B cell (primary cell): ENCODE data around the gene MYH14. TPM values are rescaled to one million over a fixed set of nuclear protein-coding genes. Genes with fewer than 3 reads are reported as not detected.

Experiments
- ATAC-seq: fragments of 200-7000 bp; cut with Tn5 transposase; one replicate; pipeline ENCODE4 v1.10.0; 2021; ENCODE audit warnings: low read depth, mild to moderate bottlenecking, moderate number of reproducible peaks, moderate library complexity
- CTCF ChIA-PET: fragments of 350-600 bp; sonication (Branson Sonifier 250); formaldehyde crosslinking; loops from one replicate; lab custom pipeline; 2021; ENCODE audit warnings: antibody characterized with exemption, inconsistent platforms; lab: Charles Lee
- POLR2A ChIA-PET: fragments of 350-600 bp; sonication (Branson Sonifier 250); formaldehyde crosslinking; loops from one replicate; lab custom pipeline; 2021; ENCODE audit warnings: antibody characterized with exemption; lab: Charles Lee
- DNase-seq: peaks from one replicate; pipeline ENCODE4 v3.0.0; 2013
- H2AFZ ChIP-seq: 2 replicates; pipeline ENCODE4 v1.6.1; 2012; ENCODE audit warnings: mild to moderate bottlenecking, low read depth, low read length; ENCODE audit not compliant: insufficient read depth, poor library complexity, severe bottlenecking
- H3K27ac ChIP-seq, 2 donors: 1 replicate in 1 of 2; 2 replicates in 1 of 2; pipeline ENCODE4 v1.5.1; 2012 to 2013; ENCODE audit warnings: low read length in 2 of 2, mild to moderate bottlenecking in 2 of 2, moderate library complexity in 1 of 2
- H3K27me3 ChIP-seq, 4 experiments: fragments of 200-600 bp in 1 of 4; sonication (generic) in 1 of 4; replicated peaks in 1 of 4; 1 replicate in 2 of 4; 2 replicates in 2 of 4; pipeline versions ENCODE4 v1.6.1 to v1.7.0; 2013 to 2016; ENCODE audit warnings: low read length in 3 of 4, mild to moderate bottlenecking in 2 of 4, mixed read lengths in 1 of 4, moderate library complexity in 1 of 4; ENCODE audit not compliant: insufficient read depth in 4 of 4, control insufficient read depth in 3 of 4; ENCODE audit errors: control extremely low read depth in 1 of 4
- H3K36me3 ChIP-seq, 2 experiments: replicated peaks in 1 of 2; 1 replicate in 1 of 2; 2 replicates in 1 of 2; pipeline versions ENCODE4 v1.6.1 to v1.7.1; 2013; ENCODE audit warnings: low read length in 1 of 2; ENCODE audit not compliant: insufficient read depth in 2 of 2, control insufficient read depth in 1 of 2; ENCODE audit errors: control extremely low read depth in 1 of 2, extremely low read depth in 1 of 2
- H3K4me1 ChIP-seq, 2 donors: fragments of 200-600 bp in 1 of 2; sonication (generic) in 1 of 2; 1 replicate in 1 of 2; 2 replicates in 1 of 2; pipeline versions ENCODE4 v1.5.1 to v1.6.1; 2013 to 2017; ENCODE audit warnings: low read length in 2 of 2; ENCODE audit not compliant: control insufficient read depth in 2 of 2, insufficient read depth in 2 of 2
- H3K4me2 ChIP-seq: replicated peaks from 2 replicates; pipeline ENCODE3; 2012; ENCODE audit warnings: mild to moderate bottlenecking, low read depth, low read length; ENCODE audit not compliant: poor library complexity, severe bottlenecking
- H3K4me3 ChIP-seq, 5 experiments: fragments of 200-600 bp in 1 of 5; sonication (generic) in 1 of 5; 1 replicate in 3 of 5; 2 replicates in 2 of 5; pipeline versions ENCODE4 v1.5.1 to v1.7.0; 2011 to 2016; ENCODE audit warnings: low read length in 4 of 5, mild to moderate bottlenecking in 4 of 5, low read depth in 2 of 5, control low read depth in 1 of 5, moderate library complexity in 1 of 5; ENCODE audit not compliant: insufficient read depth in 1 of 5; ENCODE audit errors: control extremely low read depth in 1 of 5, extremely low read depth in 1 of 5
- H3K79me2 ChIP-seq: fragments of 200-600 bp; sonication (generic); one replicate; pipeline ENCODE4 v1.6.0; 2016; ENCODE audit warnings: low read length; ENCODE audit not compliant: control insufficient read depth, insufficient read depth
- H3K9ac ChIP-seq: fragments of 200-600 bp; sonication (generic); 2 replicates; pipeline ENCODE4 v1.6.1; 2017; ENCODE audit warnings: mild to moderate bottlenecking, low read length, moderate library complexity
- H3K9me3 ChIP-seq, 3 donors: one replicate each; pipeline versions ENCODE4 v1.6.1 to v1.7.1; 2013; ENCODE audit warnings: low read length in 2 of 3; ENCODE audit not compliant: control insufficient read depth in 2 of 3, insufficient read depth in 1 of 3; ENCODE audit errors: control extremely low read depth in 1 of 3
- H4K20me1 ChIP-seq: 2 replicates; pipeline ENCODE4 v1.6.0; 2012; ENCODE audit warnings: mild to moderate bottlenecking, low read length; ENCODE audit not compliant: insufficient read depth, control insufficient read depth, poor library complexity, severe bottlenecking
- H3K27ac Mint-ChIP-seq: one replicate; pipeline ENCODE4 v1.8.0; 2021; ENCODE audit warnings: mixed read lengths
- H3K27me3 Mint-ChIP-seq: one replicate; pipeline ENCODE4 v1.8.0; 2021; ENCODE audit warnings: mixed read lengths
- H3K4me1 Mint-ChIP-seq: one replicate; pipeline ENCODE4 v1.8.0; 2021; ENCODE audit warnings: mixed read lengths
- H3K4me3 Mint-ChIP-seq: one replicate; pipeline ENCODE4 v1.8.0; 2021; ENCODE audit warnings: mixed read lengths
- H3K9me3 Mint-ChIP-seq: one replicate; pipeline ENCODE4 v1.8.0; 2022; ENCODE audit warnings: mixed read lengths; ENCODE audit not compliant: insufficient read depth
- CTCF ChIP-seq: fragments of 200-600 bp; IDR thresholded peaks from one replicate; pipeline ENCODE4 v1.8.0; 2022; ENCODE audit warnings: antibody characterized with exemption, mild to moderate bottlenecking
- EZH2 ChIP-seq: IDR thresholded peaks from 2 replicates; pipeline ENCODE4 v1.6.1; 2012; ENCODE audit warnings: borderline replicate concordance, low read depth, mild to moderate bottlenecking, moderate library complexity, low read length; ENCODE audit not compliant: insufficient read depth, poor library complexity, severe bottlenecking
- WGBS: methylation state at CpG from one replicate; pipeline ENCODE4 v1.1.5; 2013; ENCODE audit warnings: missing lambda C conversion rate; ENCODE audit not compliant: insufficient coverage; 5-methylcytosine and 5-hydroxymethylcytosine counted together
- intact Hi-C: fragments of 100-400 bp; cut with micrococcal nuclease; formaldehyde crosslinking; loops from one replicate; pipeline ENCODE4 v1.10.0; 2022
- polyA plus RNA-seq: library from polyadenylated mRNA; depleted of rRNA; stranded (reverse); fragments of >200 nt; gene quantifications from 2 replicates; pipeline ENCODE4 v1.2.3, GENCODE V29; 2012
- total RNA-seq, 2 donors: library from RNA; stranded (reverse); fragments of 120-200 nt in 1 of 2; gene quantifications; 1 replicate in 1 of 2; 2 replicates in 1 of 2; pipeline versions ENCODE4 v1.2.3 to v1.2.4, GENCODE V29; 2013 to 2022

The MYH14 gene
- total and polyA plus RNA-seq, 2 donors (not counting 1 experiment from before 2014, with no cell fraction given): not detected

GRCh38 chr19:50210425-50210824, 7.0 kb downstream of the MYH14 start:
- no peaks in the 10 kb centered on the region for H3K4me1 Mint-ChIP-seq
- intact Hi-C loops: no loop called here
- no peak for TF ChIP-seq CTCF
- TF ChIP-seq EZH2: no peak
- CTCF ChIA-PET: interaction anchor here (1.0 kb wide), 1 partner anchor 16 kb away, joined by 3 read pairs; no protein-coding TSS in a partner anchor
- Histone ChIP-seq H3K4me2 (no peak overlapping the region), H3K27ac (no peak overlapping the region), H3K9me3 (peaks cover 0 to 22% (median 8%) of the 10 kb centered on the region in 3 donors), H3K4me1 (peaks cover 0 to 3% of the 10 kb centered on the region in 2 donors), H3K36me3 (no peaks in the 10 kb centered on the region), H3K9ac (no peak overlapping the region), H4K20me1 (no peaks in the 10 kb centered on the region), H2AFZ (no peak overlapping the region), H3K4me3 (no peak overlapping the region), H3K79me2 (no peaks in the 10 kb centered on the region), H3K27me3 (peaks cover 0 to 27% (median 2%) of the 10 kb centered on the region in 4 experiments)
- POLR2A ChIA-PET: no interaction called here
- DNase-seq: no peak
- no peak for ATAC-seq
- H3K27me3 Mint-ChIP-seq: peaks cover 15% of the 10 kb centered on the region
- no peak overlapping the region for H3K4me3 Mint-ChIP-seq
- peaks cover 3% of the 10 kb centered on the region for H3K9me3 Mint-ChIP-seq
- 96% methylated on average over 44 of the region's 46 CpGs for WGBS
- H3K27ac Mint-ChIP-seq: no peak overlapping the region

- Mint-ChIP-seq H3K4me3 (no peak overlapping the region), H3K27me3 (peaks cover 5% of the 10 kb centered on the region), H3K9me3 (peaks cover 3% of the 10 kb centered on the region), H3K4me1 (no peaks in the 10 kb centered on the region), H3K27ac (no peak overlapping the region)
- H3K9ac ChIP-seq: no peak overlapping the region
- no peak for DNase-seq
- no peaks in the 10 kb centered on the region for H3K36me3 ChIP-seq
- no peaks in the 10 kb centered on the region for H3K4me1 ChIP-seq
- H3K4me3 ChIP-seq: no peak overlapping the region
- H3K79me2 ChIP-seq: no peaks in the 10 kb centered on the region
- no peak overlapping the region for H2AFZ ChIP-seq
- TF ChIP-seq CTCF: no peak
- no peak for TF ChIP-seq EZH2
- peaks cover 0 to 8% (median 1%) of the 10 kb centered on the region in 4 experiments for H3K27me3 ChIP-seq
- no peak for ATAC-seq
- H3K9me3 ChIP-seq: peaks cover 0 to 24% (median 8%) of the 10 kb centered on the region in 3 donors
- H3K4me2 ChIP-seq: no peak overlapping the region
- H4K20me1 ChIP-seq: no peaks in the 10 kb centered on the region
- ChIA-PET CTCF (no interaction called here), POLR2A (no interaction called here)
- no peak overlapping the region for H3K27ac ChIP-seq
- WGBS: 89% methylated on average over 1 of the region's 1 CpG
- intact Hi-C loops: no loop called here
Observed at GRCh38 chr19:50213925-50214324, 10.5 kb downstream of the MYH14 start.
